Measurements from ENCODE around the gene ZNF276.

ZNF276 gene

DNA sequence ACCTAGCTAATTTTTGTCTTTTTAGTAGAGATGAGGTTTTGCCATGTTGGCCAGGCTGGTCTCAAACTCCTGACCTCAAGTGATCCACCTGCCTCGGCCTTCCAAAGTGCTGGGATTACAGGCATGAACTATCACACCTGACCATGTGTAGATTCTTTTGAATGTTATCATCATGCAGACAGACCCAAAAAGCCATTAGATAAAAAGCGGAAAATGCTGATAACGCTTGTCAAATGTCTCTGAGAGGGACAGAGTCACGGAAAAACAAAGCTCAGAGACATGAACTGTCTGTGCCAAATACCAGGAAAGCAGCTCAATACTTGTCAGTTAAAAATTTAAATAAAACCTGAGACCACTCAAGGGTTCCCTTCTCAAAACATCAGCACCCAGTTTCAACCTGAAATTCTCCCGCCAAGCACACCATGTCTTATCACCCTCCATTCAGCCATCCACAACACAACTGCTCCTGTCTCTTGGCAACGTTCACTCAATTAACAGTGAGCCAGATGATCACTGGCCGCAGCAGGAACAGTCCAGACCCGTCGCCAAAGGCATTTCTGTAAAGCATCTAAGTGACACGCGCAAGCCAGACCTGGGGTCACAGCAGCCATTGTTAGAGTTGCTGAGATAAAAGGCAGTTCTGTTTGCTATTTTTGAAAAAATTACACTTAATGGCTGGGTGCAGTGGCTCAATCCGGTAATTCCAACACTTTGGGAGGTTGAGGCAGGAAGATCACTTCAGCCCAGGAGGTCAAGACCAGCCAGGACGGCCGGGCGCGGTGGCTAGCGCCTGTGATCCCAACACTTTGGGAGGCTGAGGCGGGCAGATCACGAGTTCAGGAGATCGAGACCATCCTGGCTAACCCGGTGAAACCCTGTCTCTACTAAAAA lies 65.4 kb downstream of the ZNF276 start:
- FAIRE-seq: no peak

DNA sequence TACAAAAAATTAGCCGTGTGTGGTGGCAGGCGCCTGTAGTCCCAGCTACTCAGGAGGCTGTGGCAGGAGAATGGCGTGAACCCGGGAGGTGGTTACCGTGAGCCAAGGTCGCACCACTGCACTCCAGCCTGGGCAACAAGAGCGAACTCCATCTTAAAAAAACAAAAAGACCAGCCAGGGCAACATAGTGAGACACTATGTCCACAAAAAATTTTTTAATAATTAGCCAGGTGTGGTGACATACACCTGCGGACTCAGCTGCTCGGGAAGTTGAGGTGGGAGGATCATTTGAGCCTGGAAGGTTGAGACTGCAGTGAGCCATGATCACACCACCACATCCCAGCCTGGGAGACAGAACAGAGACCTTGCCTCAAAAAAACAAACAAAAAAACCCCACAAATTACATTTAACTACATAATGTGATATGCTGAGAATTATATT lies 66.0 kb downstream of the ZNF276 start:
- no peak for FAIRE-seq
